DMS 273 (cell line): ENCODE measurements around the gene OLFM4.

Source experiments
- DNase-seq: peaks from one replicate; lab custom pipeline; 2025; ENCODE audit not compliant: unreplicated experiment; lab: John Stamatoyannopoulos, UW

OLFM4 gene, protein sequence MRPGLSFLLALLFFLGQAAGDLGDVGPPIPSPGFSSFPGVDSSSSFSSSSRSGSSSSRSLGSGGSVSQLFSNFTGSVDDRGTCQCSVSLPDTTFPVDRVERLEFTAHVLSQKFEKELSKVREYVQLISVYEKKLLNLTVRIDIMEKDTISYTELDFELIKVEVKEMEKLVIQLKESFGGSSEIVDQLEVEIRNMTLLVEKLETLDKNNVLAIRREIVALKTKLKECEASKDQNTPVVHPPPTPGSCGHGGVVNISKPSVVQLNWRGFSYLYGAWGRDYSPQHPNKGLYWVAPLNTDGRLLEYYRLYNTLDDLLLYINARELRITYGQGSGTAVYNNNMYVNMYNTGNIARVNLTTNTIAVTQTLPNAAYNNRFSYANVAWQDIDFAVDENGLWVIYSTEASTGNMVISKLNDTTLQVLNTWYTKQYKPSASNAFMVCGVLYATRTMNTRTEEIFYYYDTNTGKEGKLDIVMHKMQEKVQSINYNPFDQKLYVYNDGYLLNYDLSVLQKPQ

DNA sequence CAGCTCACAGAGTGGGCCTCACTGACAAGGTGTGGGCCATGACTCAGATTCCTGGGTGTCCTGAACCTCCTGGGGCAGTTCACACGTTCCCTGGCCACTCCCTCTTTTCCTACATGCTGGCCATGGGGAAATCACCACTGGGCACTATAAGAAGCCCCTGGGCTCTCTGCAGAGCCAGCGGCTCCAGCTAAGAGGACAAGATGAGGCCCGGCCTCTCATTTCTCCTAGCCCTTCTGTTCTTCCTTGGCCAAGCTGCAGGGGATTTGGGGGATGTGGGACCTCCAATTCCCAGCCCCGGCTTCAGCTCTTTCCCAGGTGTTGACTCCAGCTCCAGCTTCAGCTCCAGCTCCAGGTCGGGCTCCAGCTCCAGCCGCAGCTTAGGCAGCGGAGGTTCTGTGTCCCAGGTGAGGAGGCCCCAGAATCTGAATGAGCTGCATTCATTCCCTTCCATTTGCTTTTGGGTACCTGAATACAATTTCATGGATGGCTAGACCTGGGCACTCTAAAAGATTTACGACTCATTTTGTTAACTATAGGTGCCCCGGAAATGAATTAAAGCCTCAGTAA lies at the start of gene OLFM4:
Gene OLFM4 (plus strand): TSS at position 177 of the 567 bp plus-strand sequence. CDS start 24 bp downstream, at position 201.
- no peak for DNase-seq

- DNase-seq, result no peak
These were observed 49.6 kb upstream of the OLFM4 start for GRCh38 chr13:52978989-52979388.

GRCh38 chr13:52980695-52981094 lies 47.9 kb upstream of the OLFM4 start:
- DNase-seq, result no peak

- DNase-seq, result no peak
These were observed 44.8 kb upstream of the OLFM4 start for GRCh38 chr13:52983836-52984235.

DNA sequence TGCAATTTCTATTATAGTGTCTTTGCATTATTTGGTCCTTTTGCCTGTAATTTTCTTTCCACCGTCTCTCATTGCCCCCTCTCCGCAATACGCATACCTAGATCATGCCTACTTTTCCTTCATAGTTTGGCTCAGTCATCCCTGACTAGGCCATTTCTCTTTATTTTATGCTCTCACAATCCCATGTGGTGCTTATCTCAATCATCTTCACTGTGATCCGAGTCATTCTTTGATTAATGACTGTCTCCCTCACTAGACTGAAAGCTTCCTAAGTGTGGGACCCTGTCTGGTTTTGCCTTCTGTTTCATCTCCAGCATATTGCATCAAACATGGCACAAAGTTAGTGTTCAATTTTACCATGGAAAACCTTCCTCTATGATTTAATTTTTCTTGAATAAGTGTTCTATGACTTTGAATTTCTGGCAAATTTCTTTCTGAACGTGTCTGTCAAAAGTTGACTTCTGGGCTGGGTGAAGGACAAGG lies 43.7 kb upstream of the OLFM4 start:
- DNase-seq, result no peak

DNA sequence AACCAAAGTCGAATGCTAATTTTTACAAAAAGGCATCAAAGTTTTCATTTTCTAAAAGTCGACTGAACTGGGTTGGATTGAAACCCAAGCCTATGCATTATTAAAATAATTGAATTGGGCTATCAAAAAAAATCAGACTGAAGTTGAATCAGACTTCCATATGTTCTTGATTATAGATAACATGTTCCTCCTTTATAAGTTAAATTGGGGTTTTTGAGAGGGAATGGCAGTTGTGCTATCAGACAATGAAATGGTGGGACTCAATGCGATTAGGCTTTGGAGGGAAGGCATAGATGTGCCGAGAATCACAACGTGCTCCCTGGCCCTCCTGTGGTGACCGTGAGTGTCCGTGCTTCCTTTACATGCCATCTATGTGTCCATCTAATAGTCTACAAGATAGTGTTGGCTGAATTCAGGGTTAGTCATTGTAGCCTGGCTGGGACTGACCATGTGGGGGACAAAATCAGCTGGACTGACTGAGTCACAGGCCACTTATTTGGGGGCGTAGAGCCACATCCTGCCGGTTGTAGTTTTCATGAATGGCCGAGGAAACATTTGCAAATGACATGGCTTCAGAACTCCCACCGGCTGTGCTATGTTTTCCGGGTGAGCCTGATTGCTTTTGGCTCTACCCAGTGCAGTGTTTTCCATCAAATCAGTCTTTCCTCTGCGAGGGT lies 37.1 kb upstream of the OLFM4 start:
- no peak for DNase-seq

GRCh38 chr13:52992110-52992509 lies 36.5 kb upstream of the OLFM4 start:
- no peak for DNase-seq

GRCh38 chr13:52994051-52994450 lies 34.6 kb upstream of the OLFM4 start:
- DNase-seq, result no peak

GRCh38 chr13:52994865-52995264 lies 33.7 kb upstream of the OLFM4 start:
- DNase-seq, result peak; percentile 43

- DNase-seq, result no peak
These were observed 32.7 kb upstream of the OLFM4 start for GRCh38 chr13:52995946-52996345.

- DNase-seq, result no peak
These were observed 30.4 kb upstream of the OLFM4 start for GRCh38 chr13:52997951-52998876.

- no peak for DNase-seq
These were observed 29.4 kb upstream of the OLFM4 start for GRCh38 chr13:52999093-52999696.

DNA sequence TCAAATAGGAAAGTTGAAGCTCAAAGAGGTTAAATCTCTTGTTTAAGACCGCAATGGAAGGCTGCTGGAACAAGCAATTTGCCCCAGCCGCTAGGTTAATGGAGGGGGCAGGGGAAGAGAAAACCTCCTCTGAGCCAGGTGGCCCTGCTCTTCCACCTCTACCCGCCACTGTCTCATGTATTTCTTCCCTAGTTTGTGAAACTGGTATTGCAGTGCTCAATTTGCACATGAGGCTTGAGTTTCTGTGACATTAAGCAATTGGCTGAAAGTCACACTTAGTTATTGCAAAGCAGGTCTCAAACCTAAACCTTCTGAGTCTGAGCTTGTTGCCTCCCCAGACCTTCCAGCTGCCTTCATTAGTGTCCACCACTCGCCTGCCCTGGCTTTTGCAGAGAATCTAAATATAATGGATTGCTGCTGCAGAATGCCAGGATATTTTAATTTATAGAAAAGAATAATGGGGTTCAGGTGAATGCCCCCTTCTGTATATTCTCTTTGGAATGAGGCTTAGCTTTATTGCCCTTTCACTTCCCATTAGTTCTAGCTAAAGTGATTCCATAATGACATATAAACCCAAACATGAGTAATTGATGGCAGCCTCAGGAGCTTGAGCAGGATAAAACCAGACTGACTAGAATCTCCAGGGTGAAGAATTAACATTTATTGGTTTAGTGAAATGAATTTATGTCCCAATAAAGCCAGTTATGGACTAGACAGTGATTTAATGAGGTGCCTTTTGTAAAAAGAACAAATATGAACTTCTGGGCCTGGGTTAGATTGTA lies 27.0 kb upstream of the OLFM4 start:
- DNase-seq, result no peak

DNA sequence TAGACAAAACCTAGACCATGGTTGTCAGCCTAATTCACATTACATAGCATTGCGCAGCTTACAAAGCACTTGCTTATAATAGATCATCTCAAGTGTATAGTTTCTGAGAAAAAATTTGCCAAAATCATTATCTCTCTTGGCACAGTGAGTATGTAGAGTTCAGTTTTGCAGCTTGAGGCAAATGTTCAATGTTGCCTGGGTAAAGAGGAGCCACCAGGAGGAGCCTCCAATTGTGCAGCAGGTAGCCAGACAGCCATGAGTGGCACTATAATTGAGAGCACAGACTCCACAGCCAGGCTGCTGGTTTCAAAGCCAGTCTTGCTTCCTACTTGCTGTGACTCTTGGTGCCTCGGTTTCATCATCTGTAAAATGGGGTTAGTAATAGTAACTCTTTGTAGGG lies 24.0 kb upstream of the OLFM4 start:
- DNase-seq, result peak; percentile 42

- peak; percentile 63 for DNase-seq
These were observed 23.0 kb upstream of the OLFM4 start for GRCh38 chr13:53005626-53006025.

DNA sequence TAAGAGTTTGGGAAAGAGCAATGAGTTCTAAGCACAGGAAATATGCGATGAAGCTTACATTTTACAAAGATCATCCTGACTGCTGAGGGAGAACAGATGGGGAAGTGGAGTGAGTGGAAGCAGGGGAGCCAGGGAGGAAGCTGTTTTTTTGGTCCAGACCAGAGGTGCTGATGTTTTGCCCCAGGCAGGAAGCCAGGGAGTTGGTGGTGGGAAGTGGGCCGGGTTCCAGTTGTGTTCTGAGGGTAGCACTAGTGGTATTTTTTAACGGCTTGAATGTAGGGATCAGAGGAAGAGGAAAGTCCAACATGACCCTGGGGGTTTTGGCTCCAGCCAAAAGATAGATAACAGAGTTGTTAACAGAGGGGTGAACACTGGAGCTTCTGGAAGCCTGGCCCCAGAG lies 20.7 kb upstream of the OLFM4 start:
- DNase-seq, result peak; percentile 20

DNA sequence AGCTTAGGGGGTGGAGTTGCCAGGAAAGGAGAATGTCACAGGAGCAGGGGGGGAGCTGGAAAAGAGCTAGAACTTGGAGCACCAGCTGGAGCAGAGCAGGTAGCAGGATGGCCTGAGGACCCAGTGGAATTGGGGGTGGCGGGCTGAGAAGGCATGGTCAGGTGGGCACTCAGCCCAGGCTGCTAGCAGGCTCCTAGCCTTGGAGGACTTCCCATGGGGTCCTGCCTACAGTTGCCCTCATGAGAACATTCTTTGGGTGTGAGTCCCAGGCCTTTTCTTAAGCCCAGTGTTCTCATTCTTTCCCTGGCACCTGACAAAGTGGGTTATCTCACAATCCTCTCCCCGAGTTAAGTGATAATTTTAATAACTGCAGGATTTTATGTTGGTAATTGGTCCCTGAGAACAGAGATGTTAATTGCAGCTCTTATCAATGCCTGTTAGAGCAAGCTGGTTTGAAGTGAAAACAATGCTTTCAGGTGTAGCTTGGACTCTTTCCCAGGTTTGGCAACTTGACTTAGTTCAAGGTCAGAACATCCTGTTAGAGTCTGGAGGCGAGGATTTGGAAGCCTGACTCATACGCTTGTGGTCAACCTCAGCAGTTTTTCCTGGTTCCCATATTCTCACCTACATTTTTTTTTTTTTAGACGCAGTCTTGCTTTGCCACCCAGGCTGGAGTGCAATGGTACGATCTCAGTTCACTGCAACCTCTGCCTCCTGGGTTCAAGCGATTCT lies 18.1 kb upstream of the OLFM4 start:
- DNase-seq, result no peak

- DNase-seq, result no peak
These were observed 15.9 kb upstream of the OLFM4 start for GRCh38 chr13:53012707-53013106.

DNA sequence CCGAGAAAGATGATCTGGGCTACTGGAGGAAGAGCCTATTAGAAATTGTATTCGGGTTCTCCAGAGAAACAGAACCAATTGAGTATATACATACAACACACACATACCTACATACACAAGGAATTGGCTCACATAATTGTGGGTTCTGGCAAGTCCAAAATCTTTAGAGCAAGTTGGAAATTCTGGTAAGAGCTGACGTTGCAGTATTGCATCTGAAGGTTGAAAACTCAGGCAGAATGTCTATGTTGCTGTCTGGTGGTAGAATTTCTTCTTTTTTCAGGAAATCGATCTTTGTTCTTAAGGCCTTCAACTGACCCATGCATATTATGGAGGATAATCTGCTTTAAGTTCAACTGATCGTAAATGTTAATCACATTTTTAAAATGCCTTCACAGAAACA lies 15.5 kb upstream of the OLFM4 start:
- no peak for DNase-seq
